Keratinocyte (primary cell): ENCODE data around the gene CSF3.
"Not testable (repeated sequence)": the region's sequence is repeated elsewhere in the genome, so short reads cannot be mapped to it uniquely, and the experiment has no call there.

ENCODE experiments used
- EZH2 ChIP-seq: IDR thresholded peaks from one replicate; pipeline ENCODE4 v1.6.1; 2012; ENCODE audit warnings: inconsistent platforms, mild to moderate bottlenecking, low read length, moderate library complexity
- TF ChIP-seq, protein P1 (sequence below), 3 experiments: IDR thresholded peaks in 1 of 3; conservative IDR thresholded peaks in 1 of 3; optimal IDR thresholded peaks in 1 of 3; 2 replicates in 2 of 3; 3 replicates in 1 of 3; pipeline versions ENCODE3 to v1.5.1; 2011; ENCODE audit warnings: low read length in 3 of 3, mild to moderate bottlenecking in 3 of 3, moderate library complexity in 2 of 3, control low read depth in 1 of 3, inconsistent platforms in 1 of 3; ENCODE audit not compliant: insufficient read depth in 2 of 3; ENCODE audit errors: extremely low read depth in 1 of 3

GRCh38 chr17:40012017-40012647 lies 3.1 kb upstream of the CSF3 start:
- TF ChIP-seq, protein P1, sequence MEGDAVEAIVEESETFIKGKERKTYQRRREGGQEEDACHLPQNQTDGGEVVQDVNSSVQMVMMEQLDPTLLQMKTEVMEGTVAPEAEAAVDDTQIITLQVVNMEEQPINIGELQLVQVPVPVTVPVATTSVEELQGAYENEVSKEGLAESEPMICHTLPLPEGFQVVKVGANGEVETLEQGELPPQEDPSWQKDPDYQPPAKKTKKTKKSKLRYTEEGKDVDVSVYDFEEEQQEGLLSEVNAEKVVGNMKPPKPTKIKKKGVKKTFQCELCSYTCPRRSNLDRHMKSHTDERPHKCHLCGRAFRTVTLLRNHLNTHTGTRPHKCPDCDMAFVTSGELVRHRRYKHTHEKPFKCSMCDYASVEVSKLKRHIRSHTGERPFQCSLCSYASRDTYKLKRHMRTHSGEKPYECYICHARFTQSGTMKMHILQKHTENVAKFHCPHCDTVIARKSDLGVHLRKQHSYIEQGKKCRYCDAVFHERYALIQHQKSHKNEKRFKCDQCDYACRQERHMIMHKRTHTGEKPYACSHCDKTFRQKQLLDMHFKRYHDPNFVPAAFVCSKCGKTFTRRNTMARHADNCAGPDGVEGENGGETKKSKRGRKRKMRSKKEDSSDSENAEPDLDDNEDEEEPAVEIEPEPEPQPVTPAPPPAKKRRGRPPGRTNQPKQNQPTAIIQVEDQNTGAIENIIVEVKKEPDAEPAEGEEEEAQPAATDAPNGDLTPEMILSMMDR (optimal IDR thresholded peaks at IDR 0.05 in 1 of 3, IDR thresholded peaks at IDR 0.05 in 1 of 3, conservative IDR thresholded peaks at IDR 0.05 in 1 of 3; ENCODE audit: extremely low read depth in 1 of 3, insufficient read depth in 2 of 3, low read length in 3 of 3) = not testable (repeated sequence)
- TF ChIP-seq EZH2 = not testable (repeated sequence)
